ENCODE results near the gene TMEM132A.

The TMEM132A gene

GRCh38 chr11:60910711-60911380 lies 13.4 kb upstream of the TMEM132A start:
- Histone ChIP-seq H3K4me3 (no peak overlapping the region), H3K27ac (no peak overlapping the region), H3K36me3 (ENCODE audit: insufficient read depth, low read length) (no peaks in the 10 kb centered on the region), H3K9me3 (ENCODE audit: low read depth, low read length) (no peaks in the 10 kb centered on the region), H3K9ac (ENCODE audit: insufficient read length) (no peak overlapping the region)
- DNase-seq (ENCODE audit: low read depth, low spot score) = no peak
- TF ChIP-seq POLR2AphosphoS5 (IDR thresholded peaks at IDR 0.05; ENCODE audit: borderline replicate concordance, low read depth, low read length) = no peak
- no peak for TF ChIP-seq FOXP2 (optimal IDR thresholded peaks at IDR 0.05; ENCODE audit: control extremely low read depth, extremely low read length, insufficient read depth)
- no peak for TF ChIP-seq EZH2 (IDR thresholded peaks at IDR 0.05)

GRCh38 chr11:60912223-60912850 lies 11.9 kb upstream of the TMEM132A start:
- peaks cover 4% of the 10 kb centered on the region for H3K36me3 ChIP-seq (ENCODE audit: insufficient read depth, low read length)
- H3K4me3 ChIP-seq = no peak overlapping the region
- no peak overlapping the region for H3K9ac ChIP-seq (ENCODE audit: insufficient read length)
- no peak for DNase-seq (ENCODE audit: low read depth, low spot score)
- H3K27ac ChIP-seq = no peak overlapping the region
- TF ChIP-seq FOXP2 (optimal IDR thresholded peaks at IDR 0.05; ENCODE audit: control extremely low read depth, extremely low read length, insufficient read depth) = no peak
- no peak for TF ChIP-seq POLR2AphosphoS5 (IDR thresholded peaks at IDR 0.05; ENCODE audit: borderline replicate concordance, low read depth, low read length)
- TF ChIP-seq EZH2 (IDR thresholded peaks at IDR 0.05) = no peak
- H3K9me3 ChIP-seq (ENCODE audit: low read depth, low read length) = no peaks in the 10 kb centered on the region

GRCh38 chr11:60912851-60913528 lies 11.3 kb upstream of the TMEM132A start:
- Histone ChIP-seq H3K27ac (peak overlapping the region; percentile 98), H3K4me3 (peak overlapping the region; percentile 93), H3K9ac (ENCODE audit: insufficient read length) (peak overlapping the region; percentile 92), H3K9me3 (ENCODE audit: low read depth, low read length) (no peaks in the 10 kb centered on the region), H3K36me3 (ENCODE audit: insufficient read depth, low read length) (peaks cover 7% of the 10 kb centered on the region)
- no peak for DNase-seq (ENCODE audit: low read depth, low spot score)
- no peak for TF ChIP-seq POLR2AphosphoS5 (IDR thresholded peaks at IDR 0.05; ENCODE audit: borderline replicate concordance, low read depth, low read length)
- no peak for TF ChIP-seq FOXP2 (optimal IDR thresholded peaks at IDR 0.05; ENCODE audit: control extremely low read depth, extremely low read length, insufficient read depth)

- Histone ChIP-seq H3K27ac (peak within 1 kb of the TSS; percentile 98), H3K4me3 (peak within 1 kb of the TSS; percentile 93), H3K36me3 (ENCODE audit: insufficient read depth, low read length) (peaks cover 16% of the 10 kb centered on the region), H3K9me3 (ENCODE audit: low read depth, low read length) (no peaks in the 10 kb centered on the region), H3K9ac (ENCODE audit: insufficient read length) (peak within 1 kb of the TSS; percentile 92)
- DNase-seq (ENCODE audit: low read depth, low spot score) = peak; percentile 92
- TF ChIP-seq EZH2 (IDR thresholded peaks at IDR 0.05) (no peak), POLR2AphosphoS5 (IDR thresholded peaks at IDR 0.05; ENCODE audit: borderline replicate concordance, low read depth, low read length) (peak; percentile 86), FOXP2 (optimal IDR thresholded peaks at IDR 0.05; ENCODE audit: control extremely low read depth, extremely low read length, insufficient read depth) (no peak)
Observed at GRCh38 chr11:60913793-60914632, 10.2 kb upstream of the TMEM132A start, which contains the start of gene TMEM109. TMEM109 (plus strand) TSS chr11:60914158; CDS start chr11:60919694, 5,536 bp downstream.

- Histone ChIP-seq H3K9me3 (ENCODE audit: low read depth, low read length) (no peaks in the 10 kb centered on the region), H3K36me3 (ENCODE audit: insufficient read depth, low read length) (peaks cover 20% of the 10 kb centered on the region), H3K9ac (ENCODE audit: insufficient read length) (peak overlapping the region; percentile 92), H3K27ac (no peak overlapping the region), H3K4me3 (peak overlapping the region; percentile 93)
- no peak for DNase-seq (ENCODE audit: low read depth, low spot score)
- no peak for TF ChIP-seq EZH2 (IDR thresholded peaks at IDR 0.05)
- no peak for TF ChIP-seq POLR2AphosphoS5 (IDR thresholded peaks at IDR 0.05; ENCODE audit: borderline replicate concordance, low read depth, low read length)
- no peak for TF ChIP-seq FOXP2 (optimal IDR thresholded peaks at IDR 0.05; ENCODE audit: control extremely low read depth, extremely low read length, insufficient read depth)
Observed at GRCh38 chr11:60914633-60915247, 9.5 kb upstream of the TMEM132A start.

- Histone ChIP-seq H3K4me3 (peak overlapping the region; percentile 93), H3K9ac (ENCODE audit: insufficient read length) (peak overlapping the region; percentile 92), H3K36me3 (ENCODE audit: insufficient read depth, low read length) (peaks cover 26% of the 10 kb centered on the region), H3K9me3 (ENCODE audit: low read depth, low read length) (no peaks in the 10 kb centered on the region), H3K27ac (no peak overlapping the region)
- no peak for TF ChIP-seq EZH2 (IDR thresholded peaks at IDR 0.05)
- no peak for TF ChIP-seq POLR2AphosphoS5 (IDR thresholded peaks at IDR 0.05; ENCODE audit: borderline replicate concordance, low read depth, low read length)
- no peak for TF ChIP-seq FOXP2 (optimal IDR thresholded peaks at IDR 0.05; ENCODE audit: control extremely low read depth, extremely low read length, insufficient read depth)
- DNase-seq (ENCODE audit: low read depth, low spot score) = no peak
Observed at GRCh38 chr11:60915248-60915914, 8.9 kb upstream of the TMEM132A start.

- no peak overlapping the region for H3K4me3 ChIP-seq
- TF ChIP-seq POLR2AphosphoS5 (IDR thresholded peaks at IDR 0.05; ENCODE audit: borderline replicate concordance, low read depth, low read length) (no peak), EZH2 (IDR thresholded peaks at IDR 0.05) (no peak), FOXP2 (optimal IDR thresholded peaks at IDR 0.05; ENCODE audit: control extremely low read depth, extremely low read length, insufficient read depth) (no peak)
- peaks cover 40% of the 10 kb centered on the region for H3K36me3 ChIP-seq (ENCODE audit: insufficient read depth, low read length)
- DNase-seq (ENCODE audit: low read depth, low spot score) = no peak
- no peak overlapping the region for H3K27ac ChIP-seq
- no peak overlapping the region for H3K9ac ChIP-seq (ENCODE audit: insufficient read length)
- no peaks in the 10 kb centered on the region for H3K9me3 ChIP-seq (ENCODE audit: low read depth, low read length)
Observed at GRCh38 chr11:60916669-60917206, 7.5 kb upstream of the TMEM132A start.

Data from SK-N-MC (cell line).